T-helper 9 cell (primary cell): ENCODE results near the gene ZNF790.
"Not testable (repeated sequence)": the region's sequence is repeated elsewhere in the genome, so short reads cannot be mapped to it uniquely, and the experiment has no call there.

Experiments used
- DNase-seq: peaks from one replicate; pipeline ENCODE4 v3.0.0-alpha.2; 2020
- total RNA-seq, 2 donors: gene quantifications; one replicate each; lab custom pipeline; 2026; lab: John Stamatoyannopoulos, UW

The ZNF790 gene
- 1.7 to 15.2 reads per million in 2 donors for total RNA-seq

GRCh38 chr19:36837906-36838783, at the start of gene ZNF790:
TSS of gene ZNF790 (minus strand) at chr19:36838387. CDS start at chr19:36825619, 12,768 bp downstream.
- peak; percentile 68 for DNase-seq

DNA sequence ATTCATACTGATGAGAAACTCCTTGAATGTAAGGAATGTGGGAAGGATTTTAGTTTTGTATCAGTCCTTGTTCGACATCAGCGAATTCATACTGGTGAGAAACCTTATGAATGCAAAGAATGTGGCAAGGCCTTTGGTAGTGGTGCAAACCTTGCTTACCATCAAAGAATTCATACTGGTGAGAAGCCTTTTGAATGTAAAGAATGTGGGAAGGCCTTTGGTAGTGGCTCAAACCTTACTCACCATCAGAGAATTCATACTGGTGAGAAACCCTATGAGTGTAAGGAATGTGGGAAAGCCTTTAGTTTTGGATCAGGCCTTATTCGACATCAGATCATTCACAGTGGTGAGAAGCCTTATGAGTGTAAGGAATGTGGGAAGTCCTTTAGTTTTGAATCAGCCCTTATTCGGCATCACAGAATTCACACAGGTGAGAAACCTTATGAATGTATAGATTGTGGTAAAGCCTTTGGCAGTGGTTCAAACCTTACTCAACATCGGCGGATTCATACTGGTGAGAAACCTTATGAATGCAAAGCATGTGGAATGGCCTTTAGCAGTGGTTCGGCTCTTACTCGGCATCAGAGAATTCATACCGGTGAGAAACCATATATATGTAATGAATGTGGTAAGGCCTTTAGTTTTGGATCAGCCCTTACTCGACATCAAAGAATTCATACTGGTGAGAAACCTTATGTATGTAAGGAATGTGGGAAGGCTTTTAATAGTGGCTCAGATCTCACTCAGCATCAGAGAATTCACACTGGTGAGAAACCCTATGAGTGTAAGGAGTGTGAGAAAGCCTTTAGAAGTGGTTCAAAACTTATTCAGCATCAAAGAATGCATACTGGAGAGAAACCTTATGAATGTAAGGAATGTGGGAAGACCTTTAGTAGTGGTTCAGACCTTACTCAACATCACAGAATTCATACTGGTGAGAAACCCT, 39.1 kb upstream of the ZNF790 start:
- DNase-seq: no peak

- DNase-seq: no peak
These were observed 13.7 kb upstream of the ZNF790 start for GRCh38 chr19:36851898-36852297.

GRCh38 chr19:36850559-36851442, 12.6 kb upstream of the ZNF790 start, which contains the start of gene ZNF345:
TSS of gene ZNF345 (plus strand) at chr19:36850876. CDS start at chr19:36876831, 25,955 bp downstream.
- peak; percentile 70 for DNase-seq

- DNase-seq: peak; percentile 78
These were observed 11.7 kb upstream of the ZNF790 start for GRCh38 chr19:36849701-36850558.

DNA sequence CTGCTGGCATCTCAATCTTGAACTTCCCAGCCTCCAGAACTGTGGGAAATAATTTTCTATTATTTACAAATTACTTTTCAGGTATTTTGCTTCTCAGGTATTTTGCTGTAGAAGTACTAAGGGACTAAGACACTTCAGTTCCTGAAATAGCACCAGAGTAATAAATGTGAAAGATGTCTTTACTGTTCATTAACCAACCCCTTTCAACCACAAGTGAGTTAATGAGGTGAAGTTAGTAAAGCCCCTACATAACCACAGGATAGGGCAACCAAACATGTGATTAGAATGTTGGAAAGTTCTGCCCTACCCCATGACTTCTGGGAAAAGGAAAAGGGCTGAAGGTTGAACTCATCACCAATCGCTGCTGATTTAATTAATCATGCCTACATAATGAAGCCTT, 9.8 kb upstream of the ZNF790 start:
- DNase-seq: no peak

- no peak for DNase-seq
These were observed 667 bp upstream of the ZNF790 start for GRCh38 chr19:36838784-36839324.

- no peak for DNase-seq
These were observed 846 bp downstream of the ZNF790 start for GRCh38 chr19:36837176-36837905.

DNA sequence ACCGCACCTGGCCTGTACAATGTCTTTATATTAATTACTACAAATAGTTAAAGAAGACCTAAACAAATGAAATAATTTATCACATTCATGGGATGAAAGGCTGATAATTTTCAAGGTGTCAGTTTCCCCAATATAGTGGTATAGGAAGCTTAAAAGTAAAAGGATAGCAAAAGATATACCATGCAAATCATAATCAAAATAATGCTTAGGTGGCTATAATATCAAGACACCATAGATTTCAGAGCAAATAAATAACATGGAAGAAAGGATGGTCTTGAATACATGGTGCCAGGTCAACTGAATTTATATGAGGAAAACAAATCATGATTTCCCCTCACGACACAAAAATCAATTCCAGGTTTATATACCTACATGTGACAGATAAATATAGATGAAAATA, 4.8 kb downstream of the ZNF790 start:
- no peak for DNase-seq

DNA sequence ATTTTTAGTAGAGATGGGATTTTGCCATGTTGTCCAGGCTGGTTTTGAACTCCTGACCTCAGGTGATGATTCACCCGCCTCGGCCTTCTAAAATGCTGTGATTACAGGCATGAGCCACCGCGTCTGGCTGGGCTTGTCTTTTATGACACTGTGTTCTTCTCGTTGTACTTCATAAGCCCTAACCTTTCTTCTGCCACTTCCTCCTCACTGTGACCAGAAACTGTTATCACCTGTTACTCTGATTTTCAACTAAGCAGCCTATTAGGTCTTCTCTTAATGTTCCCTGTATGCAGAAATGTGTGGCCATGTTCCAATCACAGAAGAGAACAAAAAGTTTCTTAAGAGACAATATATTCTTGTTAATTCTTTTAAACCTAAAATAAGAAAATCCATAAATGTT, 16.4 kb downstream of the ZNF790 start:
- DNase-seq: no peak

GRCh38 chr19:36819130-36819630, 19.0 kb downstream of the ZNF790 start:
- no peak for DNase-seq

DNA sequence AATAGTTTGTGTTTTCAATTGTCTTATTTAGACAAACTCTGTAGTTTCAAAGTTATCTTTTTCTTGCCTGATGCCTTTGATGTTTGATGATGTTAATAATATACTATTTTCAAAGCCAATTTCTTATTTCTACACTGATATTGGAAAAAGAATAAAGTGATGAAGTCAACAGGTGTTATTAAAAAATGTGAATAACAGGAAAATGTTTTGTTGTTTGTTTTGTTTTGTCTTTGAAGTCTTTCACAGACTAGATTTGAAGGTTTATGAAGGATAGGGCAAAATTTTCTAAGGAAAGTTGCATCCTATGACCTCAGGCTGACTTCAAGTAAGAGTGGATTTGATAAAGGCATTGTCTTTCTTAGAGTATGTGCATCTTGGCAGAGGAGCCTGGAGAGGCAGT, 31.2 kb downstream of the ZNF790 start:
- DNase-seq: no peak

- DNase-seq: no peak
These were observed 32.8 kb downstream of the ZNF790 start for GRCh38 chr19:36805364-36805763.

GRCh38 chr19:36797786-36798108, 40.4 kb downstream of the ZNF790 start:
- DNase-seq: no peak

DNA sequence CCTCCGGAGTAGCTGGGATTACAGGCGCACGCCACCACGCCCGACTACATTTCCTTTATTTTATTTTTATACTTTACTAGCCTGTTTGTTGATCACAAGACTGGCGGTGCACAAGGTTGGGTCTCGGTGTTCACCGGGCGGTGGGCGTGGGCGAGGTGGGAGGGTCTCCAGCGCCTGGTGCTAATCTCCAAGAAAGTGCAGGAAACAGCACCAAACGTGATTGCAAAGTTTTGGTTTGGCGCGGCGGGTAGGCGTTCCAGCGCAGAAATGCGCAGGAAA, 41.5 kb downstream of the ZNF790 start:
- no peak for DNase-seq

DNA sequence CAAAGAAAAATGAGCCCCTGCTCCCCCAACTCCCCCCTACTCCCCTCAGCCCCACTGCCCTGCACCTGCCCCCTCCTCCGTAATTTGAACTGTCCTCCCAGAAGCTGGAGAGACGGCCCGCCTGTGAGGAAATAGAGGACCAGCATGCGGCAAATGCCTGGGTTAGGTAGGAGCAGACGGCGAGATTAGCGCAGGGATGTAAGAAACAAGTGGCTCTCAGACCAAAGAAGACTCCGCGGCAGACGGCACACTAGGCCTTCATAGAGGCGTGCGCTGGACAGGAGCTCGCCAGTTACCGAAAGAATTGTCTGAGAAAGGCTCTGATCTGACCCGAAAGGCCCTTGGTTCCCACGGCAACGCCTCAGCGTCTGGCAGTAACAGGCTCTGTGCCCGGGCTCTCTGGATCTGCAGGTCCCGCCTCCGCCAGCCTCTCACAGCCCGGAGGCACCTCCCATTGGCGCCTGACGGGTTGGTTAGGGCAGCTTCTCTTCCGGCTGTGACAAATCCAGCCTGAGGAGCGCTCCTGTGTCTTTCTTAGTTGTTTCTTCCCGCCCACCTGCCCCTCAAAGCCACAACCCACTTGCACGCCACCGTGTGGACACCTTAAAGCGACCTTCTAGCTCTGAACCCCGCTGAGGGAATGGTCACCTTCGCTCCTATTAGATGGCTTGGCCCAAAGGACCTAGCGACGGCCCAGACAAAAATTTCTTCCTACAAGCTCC, 46.6 kb downstream of the ZNF790 start:
- not testable (repeated sequence) for DNase-seq

- DNase-seq: no peak
These were observed 62.4 kb downstream of the ZNF790 start for GRCh38 chr19:36775768-36776167.

GRCh38 chr19:36773223-36773579, 65.0 kb downstream of the ZNF790 start:
- no peak for DNase-seq

DNA sequence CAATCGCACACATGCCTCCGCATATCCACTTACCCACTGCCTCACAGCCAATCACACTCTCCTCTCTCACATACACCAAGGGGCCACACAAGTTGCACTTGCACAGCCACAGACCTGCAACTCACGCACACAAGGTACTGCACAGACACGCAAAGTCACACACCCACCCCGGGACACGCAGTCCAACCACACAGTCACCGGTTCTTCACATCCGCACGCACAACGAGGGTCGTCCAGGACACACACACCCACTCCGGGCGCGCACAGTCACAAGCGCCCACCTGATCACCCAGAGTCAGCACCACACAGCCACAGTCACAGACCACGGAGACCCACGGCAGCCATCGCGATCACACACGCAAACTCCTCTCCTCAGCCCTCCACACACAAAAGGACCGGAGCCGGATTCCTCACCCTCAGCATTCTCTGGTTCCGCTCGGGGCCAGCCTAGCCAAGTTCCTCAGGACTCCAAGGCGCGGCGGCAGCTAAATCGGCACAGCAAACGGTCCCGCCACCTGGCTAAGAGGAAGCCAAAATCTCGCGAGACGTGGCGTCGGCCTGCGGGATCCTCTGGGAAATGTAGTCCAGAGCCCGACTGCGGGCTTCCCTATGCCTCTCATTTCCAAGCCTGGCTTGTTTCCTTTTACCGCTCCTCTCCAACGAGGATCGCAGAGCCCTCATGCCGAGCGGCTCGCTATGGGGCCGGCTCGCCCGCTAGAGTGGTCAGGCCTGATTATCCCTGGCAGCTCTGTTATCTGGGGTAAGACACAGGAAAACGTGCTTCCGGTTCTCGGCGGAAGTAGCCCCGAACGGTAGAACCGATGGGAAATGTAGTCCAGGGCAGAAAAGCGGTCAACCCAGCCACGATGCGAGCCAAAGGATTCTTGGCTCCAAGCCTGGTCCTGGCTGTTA, 65.6 kb downstream of the ZNF790 start, which contains the start of gene ZNF850:
TSS of gene ZNF850 (minus strand) at position 497 of the 912 bp plus-strand sequence. CDS start 10,201 bp downstream, outside the sequence.
- peak; percentile 95 for DNase-seq
